ENCODE data around the gene CCNL2. TPM values are rescaled to one million over a fixed set of nuclear protein-coding genes. Genes with fewer than 3 reads are reported as not detected.

Gene CCNL2
- total RNA-seq, 4 donors from 2014 or later, result 311 to 362 (median 339) TPM

DNA sequence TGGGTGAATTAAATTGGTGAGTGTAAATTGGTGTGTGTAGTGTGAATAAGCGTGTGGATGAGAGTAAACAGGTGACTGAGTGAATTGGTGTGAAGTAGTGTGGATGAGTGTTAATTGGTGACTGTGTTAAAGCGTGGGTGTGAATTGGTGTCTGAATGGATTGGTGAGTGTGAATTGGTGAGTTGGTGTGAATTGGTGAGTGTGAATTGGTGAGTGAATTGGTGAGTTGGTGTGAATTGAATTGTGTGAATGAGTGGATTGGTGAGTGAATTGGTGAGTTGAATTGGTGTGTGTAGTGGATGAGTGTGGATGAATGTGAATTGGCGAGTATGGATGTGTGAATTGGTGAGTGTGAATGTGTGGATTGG is 32.5 kb downstream of the CCNL2 start:
- no peak overlapping the region for H3K4me3 ChIP-seq
- no peaks in the 10 kb centered on the region for H3K27me3 ChIP-seq
- WGBS, 2 donors, result 92 to 99% methylated on average over 3 of the region's 3 CpGs
- H3K9me3 ChIP-seq, result no peaks in the 10 kb centered on the region
- no peak overlapping the region for H3K27ac ChIP-seq
- H3K36me3 ChIP-seq, result no peaks in the 10 kb centered on the region
- peaks cover 0 to 18% (median 8%) of the 10 kb centered on the region in 4 donors for H3K4me1 ChIP-seq
- TF ChIP-seq EP300 (IDR thresholded peaks at IDR 0.05) (no peak), POLR2A (IDR thresholded peaks at IDR 0.05) (no peak)
- TF ChIP-seq, protein P1, sequence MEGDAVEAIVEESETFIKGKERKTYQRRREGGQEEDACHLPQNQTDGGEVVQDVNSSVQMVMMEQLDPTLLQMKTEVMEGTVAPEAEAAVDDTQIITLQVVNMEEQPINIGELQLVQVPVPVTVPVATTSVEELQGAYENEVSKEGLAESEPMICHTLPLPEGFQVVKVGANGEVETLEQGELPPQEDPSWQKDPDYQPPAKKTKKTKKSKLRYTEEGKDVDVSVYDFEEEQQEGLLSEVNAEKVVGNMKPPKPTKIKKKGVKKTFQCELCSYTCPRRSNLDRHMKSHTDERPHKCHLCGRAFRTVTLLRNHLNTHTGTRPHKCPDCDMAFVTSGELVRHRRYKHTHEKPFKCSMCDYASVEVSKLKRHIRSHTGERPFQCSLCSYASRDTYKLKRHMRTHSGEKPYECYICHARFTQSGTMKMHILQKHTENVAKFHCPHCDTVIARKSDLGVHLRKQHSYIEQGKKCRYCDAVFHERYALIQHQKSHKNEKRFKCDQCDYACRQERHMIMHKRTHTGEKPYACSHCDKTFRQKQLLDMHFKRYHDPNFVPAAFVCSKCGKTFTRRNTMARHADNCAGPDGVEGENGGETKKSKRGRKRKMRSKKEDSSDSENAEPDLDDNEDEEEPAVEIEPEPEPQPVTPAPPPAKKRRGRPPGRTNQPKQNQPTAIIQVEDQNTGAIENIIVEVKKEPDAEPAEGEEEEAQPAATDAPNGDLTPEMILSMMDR (IDR thresholded peaks at IDR 0.05), result no peak
- DNase-seq (ENCODE audit: low spot score in 2 of 2), result no peak

GRCh38 chr1:1365875-1366698 is 33.0 kb downstream of the CCNL2 start:
- H3K36me3 ChIP-seq, result no peaks in the 10 kb centered on the region
- no peak overlapping the region for H3K4me3 ChIP-seq
- DNase-seq (ENCODE audit: low spot score in 2 of 2), result no peak
- no peak for TF ChIP-seq POLR2A (IDR thresholded peaks at IDR 0.05)
- TF ChIP-seq, protein P1 (IDR thresholded peaks at IDR 0.05), result no peak
- TF ChIP-seq EP300 (IDR thresholded peaks at IDR 0.05), result no peak
- H3K9me3 ChIP-seq, result no peaks in the 10 kb centered on the region
- H3K27ac ChIP-seq, result no peak overlapping the region
- peaks cover 0 to 18% (median 12%) of the 10 kb centered on the region in 4 donors for H3K4me1 ChIP-seq
- H3K27me3 ChIP-seq, result no peaks in the 10 kb centered on the region
- 80 to 85% methylated on average over 10 of the region's 10 CpGs for WGBS, 2 donors

DNA sequence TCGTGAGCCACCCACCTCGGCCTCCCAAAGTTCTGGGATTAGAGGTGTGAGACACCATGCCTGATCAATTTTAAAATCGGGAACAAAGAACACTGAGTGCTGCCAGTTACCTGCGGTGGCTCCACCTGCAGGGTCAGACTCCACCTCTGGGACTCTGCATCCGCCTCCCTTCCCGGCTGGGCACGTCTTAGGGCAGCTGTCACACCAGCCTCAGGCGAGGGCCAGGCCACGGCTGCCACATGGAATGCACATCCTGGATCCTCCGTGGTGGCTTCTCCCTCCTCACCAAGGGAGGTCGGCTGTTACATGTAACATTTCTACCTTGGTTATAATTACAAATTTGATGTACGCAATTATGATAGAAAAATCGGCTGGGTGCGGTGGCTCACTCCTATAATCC is 34.9 kb downstream of the CCNL2 start:
- TF ChIP-seq, protein P1 (IDR thresholded peaks at IDR 0.05), result no peak
- no peak for TF ChIP-seq POLR2A (IDR thresholded peaks at IDR 0.05)
- TF ChIP-seq EP300 (IDR thresholded peaks at IDR 0.05), result no peak
- peaks cover 0 to 34% (median 30%) of the 10 kb centered on the region in 4 donors for H3K4me1 ChIP-seq
- no peaks in the 10 kb centered on the region for H3K9me3 ChIP-seq
- no peak overlapping the region for H3K4me3 ChIP-seq
- WGBS, 2 donors, result 85 to 86% methylated on average over 14 of the region's 14 CpGs
- H3K27ac ChIP-seq, result no peak overlapping the region
- H3K27me3 ChIP-seq, result no peaks in the 10 kb centered on the region
- no peaks in the 10 kb centered on the region for H3K36me3 ChIP-seq
- no peak for DNase-seq (ENCODE audit: low spot score in 2 of 2)

- WGBS, 2 donors, result 11 to 15% methylated on average over 13 of the region's 13 CpGs
- Histone ChIP-seq H3K4me3 (peak overlapping the region in 1 of 4 donors; percentile 32), H3K36me3 (no peaks in the 10 kb centered on the region), H3K9me3 (no peaks in the 10 kb centered on the region), H3K27me3 (no peaks in the 10 kb centered on the region), H3K27ac (peak overlapping the region; percentile 2 to 92 (median 80)), H3K4me1 (peaks cover 0 to 43% (median 38%) of the 10 kb centered on the region in 4 donors)
- DNase-seq (ENCODE audit: low spot score in 2 of 2), result peak in 1 of 2 donors; percentile 54
- no peak for TF ChIP-seq EP300 (IDR thresholded peaks at IDR 0.05)
- TF ChIP-seq, protein P1 (IDR thresholded peaks at IDR 0.05), result peak in 2 of 5 experiments; percentile 16 to 24
Observed at GRCh38 chr1:1361982-1362423, 37.1 kb downstream of the CCNL2 start.

GRCh38 chr1:1361233-1361981 is 37.7 kb downstream of the CCNL2 start:
- no peak for DNase-seq (ENCODE audit: low spot score in 2 of 2)
- peak overlapping the region; percentile 2 to 92 (median 80) for H3K27ac ChIP-seq
- TF ChIP-seq, protein P1 (IDR thresholded peaks at IDR 0.05), result no peak
- TF ChIP-seq POLR2A (IDR thresholded peaks at IDR 0.05), result no peak
- TF ChIP-seq EP300 (IDR thresholded peaks at IDR 0.05), result no peak
- WGBS, 2 donors, result 66 to 70% methylated on average over 20 to 33 of the region's 35 CpGs
- H3K4me1 ChIP-seq, result peaks cover 0 to 49% (median 43%) of the 10 kb centered on the region in 4 donors
- H3K36me3 ChIP-seq, result no peaks in the 10 kb centered on the region
- H3K9me3 ChIP-seq, result no peaks in the 10 kb centered on the region
- H3K4me3 ChIP-seq, result peak overlapping the region in 1 of 4 donors; percentile 32
- no peaks in the 10 kb centered on the region for H3K27me3 ChIP-seq
